Parathyroid adenoma (tissue), 2 donors: ENCODE data around the gene RHOH.

Experiments used
- H2AFZ ChIP-seq: fragments of 300-600 bp; sonication (generic); one replicate; pipeline ENCODE4 v1.7.0; 2017; ENCODE audit warnings: antibody characterized with exemption, mild to moderate bottlenecking
- H3K27ac ChIP-seq: fragments of 300-600 bp; sonication (generic); one replicate; pipeline ENCODE4 v1.7.0; 2017
- H3K27me3 ChIP-seq: fragments of 300-600 bp; sonication (generic); one replicate; pipeline ENCODE4 v1.7.0; 2017; ENCODE audit warnings: low read length; ENCODE audit not compliant: control insufficient read depth, insufficient read depth
- H3K36me3 ChIP-seq: fragments of 300-600 bp; sonication (generic); one replicate; pipeline ENCODE4 v1.7.0; 2017; ENCODE audit warnings: low read length; ENCODE audit not compliant: control insufficient read depth, insufficient read depth
- H3K4me1 ChIP-seq: fragments of 300-600 bp; sonication (generic); one replicate; pipeline ENCODE4 v1.7.0; 2017; ENCODE audit warnings: control low read depth
- H3K4me2 ChIP-seq: fragments of 300-600 bp; sonication (generic); one replicate; pipeline ENCODE4 v1.7.0; 2017; ENCODE audit warnings: low read length
- H3K4me3 ChIP-seq: fragments of 300-600 bp; sonication (generic); one replicate; pipeline ENCODE4 v1.7.0; 2017; ENCODE audit warnings: low read depth, low read length
- H3K79me2 ChIP-seq: fragments of 300-600 bp; sonication (generic); one replicate; pipeline ENCODE4 v1.7.0; 2017; ENCODE audit warnings: control low read depth
- H3K9ac ChIP-seq: fragments of 300-600 bp; sonication (generic); one replicate; pipeline ENCODE4 v1.7.0; 2017; ENCODE audit warnings: mild to moderate bottlenecking
- H3K9me3 ChIP-seq: fragments of 300-600 bp; sonication (generic); one replicate; pipeline ENCODE4 v1.7.0; 2017; ENCODE audit warnings: low read length; ENCODE audit not compliant: control insufficient read depth
- TF ChIP-seq, protein P1 (sequence below): fragments of 300-600 bp; sonication (generic); IDR thresholded peaks from one replicate; pipeline ENCODE4 v1.7.0; 2017; ENCODE audit warnings: antibody characterized with exemption, mild to moderate bottlenecking
- donor health status: primary hyperparathyroidism.

The RHOH gene

GRCh38 chr4:40246938-40247337 is 50.1 kb downstream of the RHOH start:
- H3K79me2 ChIP-seq: no peaks in the 10 kb centered on the region
- H3K36me3 ChIP-seq: no peaks in the 10 kb centered on the region
- H3K4me1 ChIP-seq: no peaks in the 10 kb centered on the region
- TF ChIP-seq, protein P1, sequence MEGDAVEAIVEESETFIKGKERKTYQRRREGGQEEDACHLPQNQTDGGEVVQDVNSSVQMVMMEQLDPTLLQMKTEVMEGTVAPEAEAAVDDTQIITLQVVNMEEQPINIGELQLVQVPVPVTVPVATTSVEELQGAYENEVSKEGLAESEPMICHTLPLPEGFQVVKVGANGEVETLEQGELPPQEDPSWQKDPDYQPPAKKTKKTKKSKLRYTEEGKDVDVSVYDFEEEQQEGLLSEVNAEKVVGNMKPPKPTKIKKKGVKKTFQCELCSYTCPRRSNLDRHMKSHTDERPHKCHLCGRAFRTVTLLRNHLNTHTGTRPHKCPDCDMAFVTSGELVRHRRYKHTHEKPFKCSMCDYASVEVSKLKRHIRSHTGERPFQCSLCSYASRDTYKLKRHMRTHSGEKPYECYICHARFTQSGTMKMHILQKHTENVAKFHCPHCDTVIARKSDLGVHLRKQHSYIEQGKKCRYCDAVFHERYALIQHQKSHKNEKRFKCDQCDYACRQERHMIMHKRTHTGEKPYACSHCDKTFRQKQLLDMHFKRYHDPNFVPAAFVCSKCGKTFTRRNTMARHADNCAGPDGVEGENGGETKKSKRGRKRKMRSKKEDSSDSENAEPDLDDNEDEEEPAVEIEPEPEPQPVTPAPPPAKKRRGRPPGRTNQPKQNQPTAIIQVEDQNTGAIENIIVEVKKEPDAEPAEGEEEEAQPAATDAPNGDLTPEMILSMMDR: no peak
- no peaks in the 10 kb centered on the region for H3K9me3 ChIP-seq
- H3K27me3 ChIP-seq: no peaks in the 10 kb centered on the region
- no peak overlapping the region for H3K4me2 ChIP-seq
- no peak overlapping the region for H3K27ac ChIP-seq
- no peak overlapping the region for H2AFZ ChIP-seq
- no peak overlapping the region for H3K4me3 ChIP-seq
- H3K9ac ChIP-seq: no peak overlapping the region

DNA sequence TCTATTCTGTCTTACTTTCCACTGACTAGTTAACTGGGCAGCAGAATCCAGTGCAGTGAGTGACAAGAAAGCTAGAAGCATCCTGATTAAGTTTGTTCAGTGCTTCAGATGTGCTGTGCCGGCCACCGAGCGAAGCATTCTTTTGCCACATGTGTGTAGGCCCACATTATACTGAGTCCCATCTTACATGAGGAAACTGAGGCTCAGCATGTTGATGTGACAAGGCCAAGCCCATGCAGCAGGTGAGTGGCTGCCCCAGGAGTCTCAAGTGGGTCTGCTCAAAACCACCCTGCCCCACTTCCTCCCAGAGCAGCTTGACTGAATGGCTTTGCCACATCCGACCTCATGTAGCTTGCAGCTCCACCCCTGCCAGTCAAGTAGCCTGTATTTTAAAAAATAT is 50.5 kb downstream of the RHOH start:
- Histone ChIP-seq H3K36me3 (no peaks in the 10 kb centered on the region), H3K9ac (no peak overlapping the region), H2AFZ (no peak overlapping the region), H3K27me3 (no peaks in the 10 kb centered on the region), H3K9me3 (no peaks in the 10 kb centered on the region), H3K4me3 (no peak overlapping the region), H3K4me1 (no peaks in the 10 kb centered on the region), H3K4me2 (no peak overlapping the region), H3K27ac (no peak overlapping the region), H3K79me2 (no peaks in the 10 kb centered on the region)
- TF ChIP-seq, protein P1: no peak

- no peaks in the 10 kb centered on the region for H3K27me3 ChIP-seq
- H2AFZ ChIP-seq: no peak overlapping the region
- no peak overlapping the region for H3K27ac ChIP-seq
- H3K9me3 ChIP-seq: no peaks in the 10 kb centered on the region
- TF ChIP-seq, protein P1: no peak
- no peak overlapping the region for H3K4me2 ChIP-seq
- H3K9ac ChIP-seq: no peak overlapping the region
- no peaks in the 10 kb centered on the region for H3K4me1 ChIP-seq
- H3K79me2 ChIP-seq: no peaks in the 10 kb centered on the region
- H3K36me3 ChIP-seq: no peaks in the 10 kb centered on the region
- no peak overlapping the region for H3K4me3 ChIP-seq
These were observed 54.5 kb downstream of the RHOH start for GRCh38 chr4:40251366-40251765.

DNA sequence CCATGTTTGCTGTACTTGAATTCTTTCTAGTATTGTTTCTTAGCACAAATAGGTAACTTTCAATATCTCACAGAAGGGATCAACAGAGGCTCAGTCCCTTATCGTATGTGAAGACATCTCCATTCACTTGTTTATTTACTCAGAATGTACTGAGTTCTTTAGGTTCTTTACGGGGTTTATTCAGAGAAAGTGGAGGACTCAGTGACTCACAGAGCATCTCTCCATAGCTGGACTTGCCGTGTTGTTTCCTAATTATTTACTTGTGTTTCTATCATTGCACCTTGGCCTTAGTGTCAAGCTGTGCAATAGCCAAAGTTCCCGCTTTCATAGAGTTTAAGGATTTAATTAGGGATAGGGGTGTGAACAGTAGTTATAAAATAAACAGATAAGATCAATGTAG is 57.1 kb downstream of the RHOH start:
- Histone ChIP-seq H3K9ac (no peak overlapping the region), H3K4me3 (no peak overlapping the region), H2AFZ (no peak overlapping the region), H3K79me2 (no peaks in the 10 kb centered on the region), H3K9me3 (no peaks in the 10 kb centered on the region), H3K4me1 (no peaks in the 10 kb centered on the region), H3K27ac (no peak overlapping the region), H3K4me2 (no peak overlapping the region), H3K36me3 (no peaks in the 10 kb centered on the region), H3K27me3 (no peaks in the 10 kb centered on the region)
- TF ChIP-seq, protein P1: no peak

- H3K9ac ChIP-seq: no peak overlapping the region
- H3K36me3 ChIP-seq: no peaks in the 10 kb centered on the region
- no peaks in the 10 kb centered on the region for H3K4me1 ChIP-seq
- no peaks in the 10 kb centered on the region for H3K9me3 ChIP-seq
- no peaks in the 10 kb centered on the region for H3K79me2 ChIP-seq
- H3K4me3 ChIP-seq: no peak overlapping the region
- H3K4me2 ChIP-seq: no peak overlapping the region
- H3K27ac ChIP-seq: no peak overlapping the region
- no peak overlapping the region for H2AFZ ChIP-seq
- TF ChIP-seq, protein P1: no peak
- no peaks in the 10 kb centered on the region for H3K27me3 ChIP-seq
These were observed 58.0 kb downstream of the RHOH start for GRCh38 chr4:40254608-40255392.
